Cardiac muscle cell (in vitro differentiated cells and primary cell): ENCODE measurements around the gene SORL1-AS1.

Experiments used
- DNase-seq, 2 donors: peaks; one replicate each; pipeline versions ENCODE4 v3.0.0 to v3.0.0-alpha.2; 2010 to 2017; ENCODE audit warnings: low read depth in 1 of 2, low spot score in 1 of 2
- H3K27ac ChIP-seq: fragments of 200-600 bp; sonication (generic); 2 replicates; pipeline ENCODE4 v1.5.1; 2016
- H3K27me3 ChIP-seq: fragments of 200-600 bp; sonication (generic); 2 replicates; pipeline ENCODE4 v1.6.0; 2016; ENCODE audit warnings: control low read depth
- H3K36me3 ChIP-seq: fragments of 200-600 bp; sonication (generic); 2 replicates; pipeline ENCODE4 v1.5.1; 2016; ENCODE audit warnings: control low read depth
- H3K4me1 ChIP-seq: fragments of 200-600 bp; sonication (generic); 2 replicates; pipeline ENCODE4 v1.8.1; 2017; ENCODE audit warnings: low read depth, mild to moderate bottlenecking, mixed run types
- H3K4me3 ChIP-seq: fragments of 200-600 bp; sonication (generic); 2 replicates; pipeline ENCODE4 v1.5.1; 2016; ENCODE audit warnings: mild to moderate bottlenecking
- H3K9me3 ChIP-seq: fragments of 200-600 bp; sonication (generic); 2 replicates; pipeline ENCODE4 v1.5.1; 2017; ENCODE audit warnings: low read depth, mild to moderate bottlenecking, control low read depth
- TF ChIP-seq, protein P1 (sequence below): IDR thresholded peaks from 2 replicates; pipeline ENCODE4 v1.5.1; 2012; ENCODE audit warnings: low read depth, mild to moderate bottlenecking, low read length

The SORL1-AS1 gene

DNA sequence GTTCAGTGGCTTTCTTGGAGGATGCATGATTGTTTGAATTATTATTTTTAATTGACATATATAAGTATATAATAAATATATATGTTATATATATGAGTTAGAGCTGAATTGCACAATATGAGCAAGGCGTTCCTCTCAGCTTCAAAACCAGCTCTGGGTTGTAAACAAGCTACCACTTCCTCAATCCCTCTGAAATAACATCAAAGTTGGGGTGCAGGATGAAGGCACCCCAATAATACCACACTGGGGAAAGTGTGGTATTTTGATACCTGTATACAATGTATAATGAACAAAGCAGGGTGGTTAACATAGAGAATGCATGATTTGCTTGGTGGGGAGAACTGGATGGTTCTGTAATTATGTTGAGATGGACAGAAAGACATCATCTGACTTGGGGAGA, 2.4 kb downstream of the SORL1-AS1 start:
- Histone ChIP-seq H3K4me3 (no peak overlapping the region), H3K27me3 (no peaks in the 10 kb centered on the region), H3K9me3 (no peaks in the 10 kb centered on the region), H3K36me3 (no peaks in the 10 kb centered on the region), H3K4me1 (peaks cover 4% of the 10 kb centered on the region), H3K27ac (no peak overlapping the region)
- TF ChIP-seq, protein P1, sequence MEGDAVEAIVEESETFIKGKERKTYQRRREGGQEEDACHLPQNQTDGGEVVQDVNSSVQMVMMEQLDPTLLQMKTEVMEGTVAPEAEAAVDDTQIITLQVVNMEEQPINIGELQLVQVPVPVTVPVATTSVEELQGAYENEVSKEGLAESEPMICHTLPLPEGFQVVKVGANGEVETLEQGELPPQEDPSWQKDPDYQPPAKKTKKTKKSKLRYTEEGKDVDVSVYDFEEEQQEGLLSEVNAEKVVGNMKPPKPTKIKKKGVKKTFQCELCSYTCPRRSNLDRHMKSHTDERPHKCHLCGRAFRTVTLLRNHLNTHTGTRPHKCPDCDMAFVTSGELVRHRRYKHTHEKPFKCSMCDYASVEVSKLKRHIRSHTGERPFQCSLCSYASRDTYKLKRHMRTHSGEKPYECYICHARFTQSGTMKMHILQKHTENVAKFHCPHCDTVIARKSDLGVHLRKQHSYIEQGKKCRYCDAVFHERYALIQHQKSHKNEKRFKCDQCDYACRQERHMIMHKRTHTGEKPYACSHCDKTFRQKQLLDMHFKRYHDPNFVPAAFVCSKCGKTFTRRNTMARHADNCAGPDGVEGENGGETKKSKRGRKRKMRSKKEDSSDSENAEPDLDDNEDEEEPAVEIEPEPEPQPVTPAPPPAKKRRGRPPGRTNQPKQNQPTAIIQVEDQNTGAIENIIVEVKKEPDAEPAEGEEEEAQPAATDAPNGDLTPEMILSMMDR: no peak
- DNase-seq: no peak

DNA sequence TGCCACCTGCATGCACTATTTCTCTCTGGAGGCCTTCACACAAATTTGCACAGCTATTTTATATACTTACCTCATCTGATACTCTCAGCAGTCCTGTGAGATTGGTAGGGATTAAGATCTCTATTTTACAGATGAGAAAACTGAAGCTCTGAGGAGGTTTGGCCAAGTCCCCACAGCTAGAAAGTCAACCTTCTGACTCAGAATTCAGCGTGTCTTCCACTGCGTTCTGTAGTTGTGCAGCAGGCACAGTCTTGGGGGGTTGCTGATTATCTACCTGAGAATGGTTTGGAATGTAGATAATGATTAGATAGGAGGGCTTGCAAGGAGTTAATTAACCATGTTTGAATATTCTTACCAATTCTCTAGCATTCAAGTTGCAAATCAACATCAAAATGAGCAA, 3.1 kb downstream of the SORL1-AS1 start:
- Histone ChIP-seq H3K27me3 (no peaks in the 10 kb centered on the region), H3K36me3 (no peaks in the 10 kb centered on the region), H3K4me3 (no peak overlapping the region), H3K4me1 (peaks cover 4% of the 10 kb centered on the region), H3K27ac (no peak overlapping the region), H3K9me3 (no peaks in the 10 kb centered on the region)
- TF ChIP-seq, protein P1: no peak
- DNase-seq: no peak

DNA sequence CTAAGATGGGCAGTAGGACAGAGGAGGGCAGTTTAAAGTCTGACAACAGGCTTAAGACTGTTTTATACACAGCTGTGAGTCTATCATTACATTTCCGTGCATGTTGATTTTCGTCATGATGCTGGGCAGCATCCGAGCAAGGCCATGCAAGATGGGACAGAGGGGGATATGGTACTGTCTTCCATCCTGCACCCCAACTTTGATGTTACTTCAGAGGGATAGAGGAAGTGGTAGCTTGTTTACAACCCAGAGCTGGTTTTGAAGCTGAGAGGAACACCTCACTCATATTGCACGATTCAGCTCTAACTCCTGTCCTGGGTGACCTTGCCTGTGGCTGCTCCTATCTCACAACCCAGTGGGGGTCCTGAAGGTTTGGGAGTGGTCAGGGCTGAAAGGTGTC, 3.6 kb downstream of the SORL1-AS1 start:
- Histone ChIP-seq H3K36me3 (no peaks in the 10 kb centered on the region), H3K4me1 (peaks cover 4% of the 10 kb centered on the region), H3K4me3 (no peak overlapping the region), H3K27me3 (no peaks in the 10 kb centered on the region), H3K9me3 (no peaks in the 10 kb centered on the region), H3K27ac (no peak overlapping the region)
- no peak for DNase-seq
- TF ChIP-seq, protein P1: no peak

DNA sequence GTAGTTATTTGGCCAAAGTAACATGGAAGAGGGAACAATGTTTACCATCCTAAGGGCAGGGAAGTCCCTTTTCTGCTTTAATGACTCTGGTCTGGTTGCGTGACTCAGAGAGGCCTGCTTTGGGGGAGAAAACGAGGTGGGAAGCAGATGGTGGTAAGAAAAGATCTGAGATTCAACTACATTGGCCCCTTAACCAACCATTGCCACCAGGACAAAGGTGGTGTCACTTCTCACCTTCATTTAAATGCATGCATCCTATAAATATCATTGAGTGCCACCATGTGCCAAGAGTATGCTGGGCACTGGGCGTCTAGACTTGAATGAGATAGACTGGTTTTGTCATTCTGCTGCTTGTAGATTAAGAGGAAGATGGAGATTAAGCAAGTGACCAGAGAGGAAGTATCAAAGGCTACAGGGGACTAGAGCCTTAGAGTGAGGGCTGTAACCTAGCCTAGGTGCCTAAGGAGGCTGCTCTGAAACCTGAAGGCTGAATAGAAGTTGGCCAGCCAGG, 4.3 kb downstream of the SORL1-AS1 start:
- no peak for DNase-seq
- Histone ChIP-seq H3K4me3 (no peak overlapping the region), H3K27ac (no peak overlapping the region), H3K4me1 (peaks cover 4% of the 10 kb centered on the region), H3K36me3 (no peaks in the 10 kb centered on the region), H3K9me3 (no peaks in the 10 kb centered on the region), H3K27me3 (no peaks in the 10 kb centered on the region)
- TF ChIP-seq, protein P1: no peak

DNA sequence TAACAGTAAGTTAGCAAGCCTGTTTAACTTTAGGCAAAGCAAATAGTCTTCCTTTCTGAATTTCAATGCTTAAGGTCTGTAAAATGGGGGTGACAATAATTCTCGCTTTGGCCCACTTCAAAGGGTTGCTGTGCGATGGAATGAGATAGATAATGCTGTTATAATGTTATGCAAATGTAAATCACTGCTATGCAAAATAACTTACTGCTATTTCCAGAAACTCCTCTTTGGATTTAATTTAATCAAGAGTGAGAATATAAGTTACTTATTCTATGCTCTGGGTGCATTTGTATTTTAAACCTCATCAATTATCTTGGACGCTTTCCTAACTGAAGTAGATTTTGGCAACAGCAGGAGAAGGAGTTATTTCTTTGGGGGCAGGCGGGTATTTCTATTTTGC, 4.8 kb downstream of the SORL1-AS1 start:
- Histone ChIP-seq H3K27ac (no peak overlapping the region), H3K4me3 (no peak overlapping the region), H3K9me3 (no peaks in the 10 kb centered on the region), H3K27me3 (no peaks in the 10 kb centered on the region), H3K4me1 (peaks cover 4% of the 10 kb centered on the region), H3K36me3 (no peaks in the 10 kb centered on the region)
- DNase-seq: no peak
- TF ChIP-seq, protein P1: no peak

DNA sequence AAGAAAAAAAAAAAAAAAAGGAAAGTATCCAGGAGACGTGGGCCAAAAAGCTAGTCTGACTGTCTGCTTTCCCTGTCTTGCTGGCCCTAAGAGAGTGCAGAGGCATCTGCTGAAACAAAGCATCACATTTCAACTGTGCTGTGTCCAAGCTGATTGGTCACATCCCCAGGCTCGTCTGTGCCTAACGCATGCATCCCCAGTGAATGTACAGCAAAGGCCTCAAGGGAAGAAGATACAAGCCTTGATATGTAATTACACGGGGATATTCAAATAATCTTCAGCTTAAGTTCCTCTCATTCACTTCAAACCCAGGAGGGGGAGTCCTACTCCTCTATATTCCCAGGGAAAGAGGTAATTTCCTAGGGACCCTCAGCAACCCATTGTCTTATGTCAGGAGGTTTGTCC, 6.0 kb downstream of the SORL1-AS1 start:
- no peaks in the 10 kb centered on the region for H3K9me3 ChIP-seq
- H3K27me3 ChIP-seq: no peaks in the 10 kb centered on the region
- TF ChIP-seq, protein P1: peak; percentile 23
- peak; percentile 19 to 33 for DNase-seq
- no peak overlapping the region for H3K4me3 ChIP-seq
- H3K27ac ChIP-seq: no peak overlapping the region
- peaks cover 4% of the 10 kb centered on the region for H3K4me1 ChIP-seq
- no peaks in the 10 kb centered on the region for H3K36me3 ChIP-seq
